K562 (cell line): ENCODE results near the gene NUDT1. TPM values are rescaled to one million over a fixed set of nuclear protein-coding genes. Genes with fewer than 3 reads are reported as not detected.

Source experiments
- ARID3B ChIP-seq: fragments of 250-450 bp; sonication (Bioruptor Pico); IDR thresholded peaks from 2 replicates; pipeline ENCODE4 v1.4.0; 2020; ENCODE audit warnings: borderline replicate concordance
- BRF1 ChIP-seq: IDR thresholded peaks from 3 replicates; pipeline ENCODE4 v1.6.1; 2011; ENCODE audit warnings: borderline replicate concordance, mild to moderate bottlenecking; ENCODE audit not compliant: insufficient read length; ENCODE audit errors: extremely low read depth
- CBX8 ChIP-seq: fragments of 200-600 bp; sonication (generic); IDR thresholded peaks from 2 replicates; pipeline ENCODE4 v1.6.1; 2012; ENCODE audit warnings: borderline replicate concordance, mixed run types, low read depth, mild to moderate bottlenecking, moderate library complexity, mixed read lengths, low read length, control low read depth, inconsistent platforms; ENCODE audit not compliant: poor library complexity, severe bottlenecking; ENCODE audit errors: extremely low read depth
- COPS2 ChIP-seq: fragments of 450-650 bp; conservative IDR thresholded peaks from 2 replicates; pipeline ENCODE4 v1.6.1; 2016; ENCODE audit warnings: mild to moderate bottlenecking, moderate library complexity
- CREB3 ChIP-seq: fragments of 450-650 bp; conservative IDR thresholded peaks from 2 replicates; pipeline ENCODE4 v1.6.1; 2016; ENCODE audit warnings: missing genetic modification characterization, low read depth, mild to moderate bottlenecking, missing compliant biosample characterization, moderate library complexity
- GATA2 ChIP-seq: sonication (generic); formaldehyde crosslinking; IDR thresholded peaks from 2 replicates; pipeline ENCODE4 v1.4.0; 2020; ENCODE audit warnings: mild to moderate bottlenecking, missing genetic modification reagents
- KAT8 ChIP-seq: fragments of 450-650 bp; IDR thresholded peaks from 2 replicates; pipeline ENCODE4 v1.6.1; 2016; ENCODE audit warnings: low read depth, mild to moderate bottlenecking
- MTA3 ChIP-seq: fragments of 450-650 bp; formaldehyde crosslinking; IDR thresholded peaks from 2 replicates; pipeline ENCODE4 v1.6.1; 2017; ENCODE audit warnings: mild to moderate bottlenecking, borderline replicate concordance
- NCOR1 ChIP-seq: fragments of 450-650 bp; IDR thresholded peaks from 2 replicates; pipeline ENCODE4 v1.6.1; 2016; ENCODE audit warnings: mild to moderate bottlenecking, moderate library complexity
- NFIC ChIP-seq: fragments of 450-650 bp; IDR thresholded peaks from 2 replicates; pipeline ENCODE4 v1.6.1; 2017; ENCODE audit warnings: mild to moderate bottlenecking, inconsistent platforms
- PML ChIP-seq: IDR thresholded peaks from 2 replicates; pipeline ENCODE4 v1.6.1; 2012; ENCODE audit warnings: low read length, inconsistent platforms
- PTTG1 ChIP-seq: fragments of 450-650 bp; IDR thresholded peaks from 2 replicates; pipeline ENCODE4 v1.6.1; 2016; ENCODE audit warnings: low read depth, mild to moderate bottlenecking, missing genetic modification characterization, missing compliant biosample characterization
- RAD21 ChIP-seq, 2 experiments: fragments of 250-450 bp in 1 of 2; fragments of 450-650 bp in 1 of 2; sonication (Bioruptor Pico) in 1 of 2; formaldehyde crosslinking in 1 of 2; IDR thresholded peaks in 1 of 2; conservative IDR thresholded peaks in 1 of 2; 2 replicates each; pipeline versions ENCODE4 v1.4.0 to v1.8.0; 2020 to 2022; ENCODE audit warnings: mild to moderate bottlenecking in 2 of 2, moderate library complexity in 1 of 2
- SNRNP70 ChIP-seq: fragments of 200-400 bp; formaldehyde crosslinking; optimal IDR thresholded peaks from 2 replicates; pipeline ENCODE3; 2017; ENCODE audit warnings: low read depth, low read length
- ZBTB9 ChIP-seq: fragments of 450-650 bp; formaldehyde crosslinking; IDR thresholded peaks from 2 replicates; pipeline ENCODE4 v1.4.0; 2020; ENCODE audit warnings: mild to moderate bottlenecking, moderate library complexity
- ZKSCAN3 ChIP-seq: fragments of 250-450 bp; sonication (Bioruptor Pico); IDR thresholded peaks from 2 replicates; pipeline ENCODE4 v1.4.0; 2020
- ZNF232 ChIP-seq: sonication (generic); formaldehyde crosslinking; IDR thresholded peaks from 2 replicates; pipeline ENCODE4 v1.8.0; 2022; ENCODE audit warnings: mild to moderate bottlenecking, missing genetic modification reagents
- ZZZ3 ChIP-seq: fragments of 450-650 bp; IDR thresholded peaks from 2 replicates; pipeline ENCODE4 v1.6.1; 2016; ENCODE audit warnings: antibody characterized with exemption, mild to moderate bottlenecking, moderate library complexity
- polyA plus RNA-seq, 8 experiments: library from polyadenylated mRNA; depleted of rRNA in 4 of 8; stranded (reverse) in 5 of 8; unstranded in 3 of 8; fragments of >200 nt; fragmentation: Nextera tagmentation in 2 of 8; fragmentation: Illumina TruSeq in 1 of 8; extraction: Ambion mirVana in 2 of 8; extraction: Trizol in 1 of 8; gene quantifications; 2 replicates each; pipeline versions ENCODE4 v1.2.1 to v1.2.3, GENCODE V29; 2011 to 2014; ENCODE audit warnings: inconsistent platforms in 1 of 8, missing spikeins in 1 of 8
- total RNA-seq, 7 experiments: library from RNA; depleted of rRNA in 6 of 7; stranded (reverse); fragments of >200 nt in 6 of 7; fragmentation: Illumina TruSeq in 2 of 7; extraction: Trizol in 2 of 7; gene quantifications; 2 replicates each; pipeline versions ENCODE4 v1.2.1 to v1.2.3, GENCODE V29; 2011 to 2021; ENCODE audit warnings: low replicate concordance in 1 of 7
- TF ChIP-seq, protein P1 (sequence below): sonication (generic); formaldehyde crosslinking; IDR thresholded peaks from 2 replicates; pipeline ENCODE4 v1.8.0; 2022; ENCODE audit warnings: mild to moderate bottlenecking, missing genetic modification reagents

NUDT1 gene
- total and polyA plus RNA-seq, 9 of the 15 experiments (the other 6 are each of a cell fraction or from before 2014, with no cell fraction given) = 5.3 to 73.3 (median 29.6) TPM

GRCh38 chr7:2241580-2242540 is at the start of gene NUDT1, which contains the start of gene MRM2 (continued):
- TF ChIP-seq MTA3 = peak; percentile 54; the same call in 1 of the 2 replicates
- no peak for TF ChIP-seq NCOR1
- peak; percentile 38 for TF ChIP-seq NFIC
- TF ChIP-seq CREB3 (tag) = no peak
- TF ChIP-seq GATA2 (CRISPR knock-in tag) = no peak
- no peak for TF ChIP-seq SNRNP70
- TF ChIP-seq COPS2 = no peak
- TF ChIP-seq, protein P1, sequence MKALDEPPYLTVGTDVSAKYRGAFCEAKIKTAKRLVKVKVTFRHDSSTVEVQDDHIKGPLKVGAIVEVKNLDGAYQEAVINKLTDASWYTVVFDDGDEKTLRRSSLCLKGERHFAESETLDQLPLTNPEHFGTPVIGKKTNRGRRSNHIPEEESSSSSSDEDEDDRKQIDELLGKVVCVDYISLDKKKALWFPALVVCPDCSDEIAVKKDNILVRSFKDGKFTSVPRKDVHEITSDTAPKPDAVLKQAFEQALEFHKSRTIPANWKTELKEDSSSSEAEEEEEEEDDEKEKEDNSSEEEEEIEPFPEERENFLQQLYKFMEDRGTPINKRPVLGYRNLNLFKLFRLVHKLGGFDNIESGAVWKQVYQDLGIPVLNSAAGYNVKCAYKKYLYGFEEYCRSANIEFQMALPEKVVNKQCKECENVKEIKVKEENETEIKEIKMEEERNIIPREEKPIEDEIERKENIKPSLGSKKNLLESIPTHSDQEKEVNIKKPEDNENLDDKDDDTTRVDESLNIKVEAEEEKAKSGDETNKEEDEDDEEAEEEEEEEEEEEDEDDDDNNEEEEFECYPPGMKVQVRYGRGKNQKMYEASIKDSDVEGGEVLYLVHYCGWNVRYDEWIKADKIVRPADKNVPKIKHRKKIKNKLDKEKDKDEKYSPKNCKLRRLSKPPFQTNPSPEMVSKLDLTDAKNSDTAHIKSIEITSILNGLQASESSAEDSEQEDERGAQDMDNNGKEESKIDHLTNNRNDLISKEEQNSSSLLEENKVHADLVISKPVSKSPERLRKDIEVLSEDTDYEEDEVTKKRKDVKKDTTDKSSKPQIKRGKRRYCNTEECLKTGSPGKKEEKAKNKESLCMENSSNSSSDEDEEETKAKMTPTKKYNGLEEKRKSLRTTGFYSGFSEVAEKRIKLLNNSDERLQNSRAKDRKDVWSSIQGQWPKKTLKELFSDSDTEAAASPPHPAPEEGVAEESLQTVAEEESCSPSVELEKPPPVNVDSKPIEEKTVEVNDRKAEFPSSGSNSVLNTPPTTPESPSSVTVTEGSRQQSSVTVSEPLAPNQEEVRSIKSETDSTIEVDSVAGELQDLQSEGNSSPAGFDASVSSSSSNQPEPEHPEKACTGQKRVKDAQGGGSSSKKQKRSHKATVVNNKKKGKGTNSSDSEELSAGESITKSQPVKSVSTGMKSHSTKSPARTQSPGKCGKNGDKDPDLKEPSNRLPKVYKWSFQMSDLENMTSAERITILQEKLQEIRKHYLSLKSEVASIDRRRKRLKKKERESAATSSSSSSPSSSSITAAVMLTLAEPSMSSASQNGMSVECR (CRISPR knock-in tag) = peak; percentile 93
- no peak for TF ChIP-seq ZKSCAN3 (CRISPR knock-in tag)
- peak; percentile 75 for TF ChIP-seq PML
- no peak for TF ChIP-seq ZZZ3
- TF ChIP-seq RAD21 (CRISPR knock-in tag; conservative IDR thresholded peaks at IDR 0.05 in 1 of 2, IDR thresholded peaks at IDR 0.05 in 1 of 2) = no peak
- no peak for TF ChIP-seq KAT8
- TF ChIP-seq PTTG1 (tag) = no peak
- TF ChIP-seq ZNF232 (CRISPR knock-in tag) = no peak
- no peak for TF ChIP-seq ARID3B
- no peak for TF ChIP-seq CBX8
- peak; percentile 73 for TF ChIP-seq ZBTB9 (CRISPR knock-in tag)
- TF ChIP-seq BRF1 = no peak
